PFSK-1 (cell line): ENCODE measurements around the gene KLHL7.

ENCODE experiments used
- FOXP2 ChIP-seq: optimal IDR thresholded peaks from 2 replicates; pipeline ENCODE3; 2011; ENCODE audit warnings: borderline replicate concordance, control low read depth, inconsistent platforms; ENCODE audit not compliant: insufficient read depth; ENCODE audit errors: extremely low read length, extremely low read depth
- POLR2AphosphoS5 ChIP-seq: IDR thresholded peaks from 2 replicates; pipeline ENCODE4 v1.6.1; 2012; ENCODE audit warnings: low read depth, mild to moderate bottlenecking, control low read depth, low read length, moderate library complexity
- REST ChIP-seq, 2 experiments: IDR thresholded peaks; 2 replicates each; pipeline versions ENCODE4 v1.6.1 to v1.8.0; 2011 to 2012; ENCODE audit warnings: low read depth in 2 of 2, low read length in 2 of 2, control low read depth in 1 of 2, inconsistent platforms in 1 of 2, mild to moderate bottlenecking in 1 of 2, moderate library complexity in 1 of 2; ENCODE audit not compliant: insufficient read depth in 1 of 2
- SIN3A ChIP-seq: IDR thresholded peaks from 2 replicates; pipeline ENCODE4 v1.6.1; 2012; ENCODE audit warnings: mild to moderate bottlenecking, low read length, moderate library complexity, borderline replicate concordance; ENCODE audit not compliant: insufficient read depth
- TAF1 ChIP-seq: IDR thresholded peaks from 2 replicates; pipeline ENCODE4 v1.6.1; 2012; ENCODE audit warnings: low read length, control low read depth, borderline replicate concordance; ENCODE audit not compliant: insufficient read depth

- TF ChIP-seq POLR2AphosphoS5 (no peak), TAF1 (no peak), SIN3A (no peak), REST (IDR thresholded peaks at IDR 0.05; ENCODE audit: insufficient read depth in 1 of 2, low read depth in 2 of 2, low read length in 2 of 2) (no peak), FOXP2 (no peak)
These were observed 3.4 kb downstream of the KLHL7 start for GRCh38 chr7:23108995-23109394.
